Stimulated activated CD8-positive, alpha-beta memory T cell treated with anti-CD3 and anti-CD28 coated beads, Interleukin-2, amount 100 ng/mL, for 1 hour (primary cell): ENCODE data around the gene GARNL3.
A peak's percentile ranks its signal among the peaks of the same experiment; 100 is the strongest.

ENCODE experiments used
- DNase-seq, 2 donors: peaks; one replicate each; pipeline ENCODE4 v3.0.0-alpha.2; 2020; ENCODE audit warnings: low read depth in 2 of 2

The GARNL3 gene

DNA sequence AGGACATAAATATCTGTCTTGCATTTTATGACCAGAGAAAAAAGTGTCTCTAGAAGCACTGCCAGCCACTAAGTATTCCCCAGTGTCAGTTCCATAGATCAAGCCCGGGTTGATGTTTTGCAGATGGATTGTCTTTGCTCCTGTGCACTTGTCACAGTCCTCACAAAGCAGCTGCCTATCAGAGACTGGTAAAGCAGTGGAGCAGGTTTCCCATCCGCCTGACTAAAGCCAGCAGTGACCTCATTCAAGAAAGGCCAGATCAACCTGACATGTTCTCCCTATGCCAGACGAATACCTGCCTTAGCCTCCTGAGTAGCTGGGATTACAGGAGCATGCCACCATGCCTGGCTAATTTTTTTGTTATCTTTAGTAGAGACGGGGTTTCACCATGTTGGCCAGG is 26.8 kb upstream of the GARNL3 start:
- no peak for DNase-seq

- DNase-seq: no peak
These were observed 23.2 kb upstream of the GARNL3 start for GRCh38 chr9:127241354-127241753.

- DNase-seq: peak; percentile 84 to 88
These were observed 19.7 kb upstream of the GARNL3 start for GRCh38 chr9:127244609-127245601.

DNA sequence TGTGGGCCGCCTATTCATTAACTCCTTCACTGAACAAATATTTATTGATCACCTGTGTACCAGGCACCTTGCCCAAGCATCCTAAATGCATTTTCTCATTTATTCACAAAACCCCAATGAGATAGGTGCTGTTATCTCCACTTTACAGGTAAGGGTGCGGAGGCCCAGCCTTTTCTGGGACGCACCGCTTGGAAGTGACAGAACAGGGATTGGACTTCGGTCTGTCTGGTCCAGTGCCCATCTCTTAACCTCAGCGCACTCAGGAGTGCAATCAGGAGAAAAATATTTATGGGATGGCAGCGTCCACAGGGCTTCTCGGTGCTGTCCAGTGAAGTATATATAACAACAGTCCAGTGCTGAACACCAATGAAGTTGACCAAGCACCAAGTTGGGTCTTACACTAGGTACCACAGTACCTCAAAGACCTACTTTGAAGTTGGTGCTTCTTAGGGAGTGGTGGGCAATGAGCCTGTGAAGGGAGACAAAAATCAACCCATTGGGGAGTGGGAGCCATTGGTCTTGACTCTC is 18.9 kb upstream of the GARNL3 start:
- DNase-seq: no peak

DNA sequence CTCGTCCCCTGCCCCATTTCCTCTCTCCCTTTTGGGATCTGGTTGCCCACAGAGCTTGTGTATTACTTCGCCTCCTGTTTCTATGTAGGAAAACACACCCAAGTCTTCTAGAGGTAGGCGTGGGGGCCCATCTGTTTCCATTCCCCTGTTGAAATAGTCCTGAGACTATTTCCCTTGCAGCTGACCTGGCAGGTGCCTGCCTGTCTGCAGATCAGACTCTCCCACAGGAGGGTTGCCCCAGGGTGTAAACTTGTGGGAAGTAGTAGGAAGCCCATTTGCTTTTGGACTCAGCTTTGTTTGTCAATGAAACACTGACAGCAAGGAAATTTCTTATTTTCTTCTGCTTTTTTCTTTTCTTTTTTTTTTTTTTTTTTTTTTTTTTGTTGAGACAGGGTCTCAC is 16.3 kb upstream of the GARNL3 start:
- DNase-seq: no peak

DNA sequence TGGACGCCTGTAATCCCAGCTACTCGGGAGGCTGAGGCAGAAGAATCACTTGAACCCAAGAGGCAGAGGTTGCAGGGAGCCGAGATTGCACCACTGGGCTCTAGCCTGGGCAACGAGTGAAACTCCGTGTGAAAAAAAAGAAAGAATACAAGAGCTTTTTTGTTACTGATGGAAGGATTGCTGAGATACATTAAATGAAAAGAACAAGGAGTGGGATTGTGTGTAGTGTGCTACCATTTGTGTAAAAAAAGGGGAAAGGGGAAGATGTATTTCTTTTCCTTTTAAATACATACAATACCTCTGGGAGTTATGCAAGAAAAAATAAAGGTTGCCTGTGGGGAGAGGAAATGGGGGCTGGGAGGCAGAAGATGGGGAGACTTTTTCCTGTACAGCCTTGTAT is 14.7 kb upstream of the GARNL3 start:
- DNase-seq: no peak

- DNase-seq: no peak
These were observed 13.6 kb upstream of the GARNL3 start for GRCh38 chr9:127250896-127251391.

DNA sequence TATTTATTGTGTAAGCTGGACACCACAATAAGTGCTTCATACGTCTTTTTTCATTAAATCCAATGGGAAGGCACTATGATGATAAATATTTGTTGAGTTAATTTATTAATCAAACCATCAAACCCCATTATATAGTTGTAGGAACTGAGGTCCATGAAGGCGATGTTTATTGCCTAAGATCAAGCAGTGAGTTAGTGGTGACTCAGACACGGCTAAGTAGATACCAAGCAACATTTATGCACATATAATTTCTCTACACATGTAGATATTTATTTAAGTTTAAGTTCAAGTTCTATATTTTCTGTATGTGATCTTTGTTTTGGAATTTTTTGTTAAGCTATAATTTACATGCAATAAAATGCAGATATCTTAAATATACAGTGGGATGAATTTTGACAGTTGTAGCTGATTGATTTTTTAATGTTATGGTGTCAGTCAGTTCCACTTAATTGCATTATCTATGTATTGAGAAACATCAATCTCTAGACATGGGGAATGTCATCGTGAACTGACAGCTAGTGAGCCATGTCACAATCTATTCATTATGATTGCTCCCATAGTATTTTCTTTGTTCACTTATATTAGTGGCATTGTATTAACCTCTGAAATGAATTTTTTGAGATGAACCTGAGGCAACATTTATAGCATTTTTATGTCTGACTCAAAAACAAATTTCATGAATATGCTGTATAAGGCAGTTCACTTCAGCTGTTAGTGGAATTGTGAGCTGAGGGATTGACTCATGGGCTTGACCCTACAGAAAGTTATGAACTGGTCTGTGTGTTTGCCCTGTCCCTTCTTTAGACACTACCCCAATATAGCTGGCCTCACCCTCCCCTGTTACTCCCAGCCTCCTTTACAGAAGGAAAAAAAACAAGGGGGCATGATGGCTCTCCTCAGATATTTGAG is 11.9 kb upstream of the GARNL3 start:
- DNase-seq: no peak

GRCh38 chr9:127253446-127253845 is 11.1 kb upstream of the GARNL3 start:
- no peak for DNase-seq

DNA sequence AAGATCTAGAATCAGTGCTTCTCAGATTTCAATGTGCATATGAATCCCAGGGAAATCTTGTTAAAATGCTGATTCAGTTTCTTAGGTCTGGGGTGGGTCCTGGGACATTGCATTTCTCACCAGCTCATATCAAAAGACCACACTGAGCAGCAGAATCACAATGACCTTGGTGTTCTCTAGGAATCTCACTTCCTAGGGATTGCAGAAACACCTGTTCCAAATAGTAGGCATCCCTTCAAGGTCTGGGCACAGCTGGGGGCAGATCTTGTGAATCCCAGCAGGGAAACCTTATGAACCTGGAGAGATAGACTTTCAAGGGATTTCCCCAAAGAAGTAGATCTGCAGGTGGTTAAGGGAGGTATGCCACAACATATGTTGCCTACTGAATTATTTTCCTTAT is 8.9 kb upstream of the GARNL3 start:
- DNase-seq: no peak

- no peak for DNase-seq
These were observed 8.2 kb upstream of the GARNL3 start for GRCh38 chr9:127256324-127256723.

GRCh38 chr9:127258606-127259471 is 5.7 kb upstream of the GARNL3 start:
- DNase-seq: no peak

- no peak for DNase-seq
These were observed 2.0 kb upstream of the GARNL3 start for GRCh38 chr9:127262602-127263001.

DNA sequence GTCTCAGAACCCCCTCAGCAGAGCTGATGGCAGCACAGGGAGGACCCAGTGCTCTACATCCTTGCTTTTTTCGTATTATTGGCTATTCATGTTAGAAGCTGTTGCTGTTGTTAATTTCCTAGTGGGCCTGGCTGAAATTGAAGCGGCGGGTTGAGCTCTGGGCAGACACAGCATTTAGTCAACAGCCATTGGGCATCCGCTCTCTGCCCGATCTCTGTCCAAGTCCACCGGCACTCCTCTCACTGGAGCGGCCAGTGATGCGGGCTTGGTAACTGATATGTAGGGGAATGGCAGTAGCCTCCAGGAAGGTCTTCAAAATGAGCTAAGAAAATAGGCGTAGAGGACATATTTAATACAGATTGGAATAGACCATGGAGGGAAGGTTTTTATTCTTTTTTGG is 1.3 kb upstream of the GARNL3 start:
- no peak for DNase-seq

- DNase-seq: no peak
These were observed 910 bp upstream of the GARNL3 start for GRCh38 chr9:127263664-127264063.

DNA sequence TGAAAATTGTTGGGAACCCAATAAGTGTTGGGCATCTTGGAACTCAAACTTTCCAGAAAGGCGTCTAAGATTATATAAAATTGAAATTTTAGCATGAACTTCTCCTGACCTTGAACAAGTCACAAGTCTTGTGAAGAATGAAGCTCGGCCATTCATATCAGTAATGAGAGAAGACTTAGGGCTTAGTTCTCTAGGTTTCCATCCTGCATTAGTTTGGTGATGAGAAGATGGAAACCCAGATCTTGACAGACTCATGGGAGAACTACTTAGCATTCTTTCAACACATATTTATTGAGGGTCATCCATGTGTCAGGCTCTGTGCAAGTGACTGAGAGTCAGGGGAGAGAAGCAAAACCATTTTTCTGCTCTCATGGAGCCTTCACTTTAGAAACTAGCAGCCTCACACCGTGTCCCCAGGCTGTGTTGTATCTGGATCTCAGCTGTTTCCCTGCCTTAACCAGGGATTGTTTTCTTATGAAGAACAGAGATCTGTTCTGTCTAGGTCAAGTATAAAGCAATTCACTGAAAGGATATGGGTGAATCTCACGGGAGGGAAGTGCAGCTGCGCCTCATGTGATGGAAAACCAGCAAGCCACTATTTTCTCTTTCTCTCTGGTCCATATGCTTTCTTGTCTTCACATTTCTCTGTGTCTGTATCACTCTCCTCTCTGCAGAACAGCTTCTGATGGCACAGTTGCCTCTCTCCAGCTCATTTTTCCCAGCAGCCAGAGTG is 3.4 kb downstream of the GARNL3 start:
- DNase-seq: no peak

DNA sequence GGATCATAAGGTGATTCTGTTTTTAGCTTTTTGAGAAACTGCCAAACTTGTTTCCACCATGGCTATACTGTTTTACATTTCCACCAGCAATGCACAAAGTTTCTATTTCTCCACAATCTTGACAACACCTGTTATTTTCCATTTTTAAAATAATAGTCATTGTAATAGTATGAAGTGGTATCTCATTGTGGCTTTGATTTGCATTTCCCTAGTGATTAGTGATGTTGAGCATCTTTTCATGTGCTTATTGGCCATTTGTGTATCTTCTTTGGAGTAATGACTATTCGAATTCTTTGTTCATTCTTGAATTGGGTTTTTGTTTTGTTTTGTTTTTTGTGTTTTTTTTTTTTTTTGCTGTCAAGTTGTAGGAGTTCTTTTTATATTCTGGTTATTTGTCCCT is 4.9 kb downstream of the GARNL3 start:
- no peak for DNase-seq

DNA sequence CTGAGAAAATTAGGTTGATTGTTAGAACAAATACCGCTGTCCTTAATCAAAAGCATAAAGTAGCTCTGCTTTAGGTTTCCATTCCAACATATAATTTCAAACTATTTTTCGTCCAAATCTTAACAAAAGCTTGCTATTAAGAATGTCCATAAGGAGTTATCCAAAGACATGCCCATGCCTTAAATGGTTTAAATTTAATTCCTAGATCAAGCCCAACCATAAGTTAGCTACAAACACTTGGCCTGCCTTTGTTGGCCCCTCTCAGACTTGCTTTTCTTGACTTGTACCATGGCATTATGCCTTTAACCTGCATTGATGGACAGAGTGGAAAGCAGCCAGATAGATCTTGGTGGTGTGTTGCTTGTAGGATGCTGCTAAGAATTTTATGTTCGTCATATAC is 8.8 kb downstream of the GARNL3 start:
- no peak for DNase-seq

- no peak for DNase-seq
These were observed 12.5 kb downstream of the GARNL3 start for GRCh38 chr9:127277099-127277498.

GRCh38 chr9:127277770-127278169 is 13.2 kb downstream of the GARNL3 start:
- no peak for DNase-seq
